NCI-H2107 treated with DMSO at 0.1 percent for 48 hours (cell line): ENCODE data around the gene KLHL22.
"Not testable (repeated sequence)": the region's sequence is repeated elsewhere in the genome, so short reads cannot be mapped to it uniquely, and the experiment has no call there.

ENCODE experiments used
- DNase-seq: peaks from one replicate; lab custom pipeline; 2025; ENCODE audit not compliant: unreplicated experiment; lab: John Stamatoyannopoulos, UW

Gene KLHL22

GRCh38 chr22:20503816-20504215 lies 8.2 kb upstream of the KLHL22 start:
- DNase-seq, result no peak

GRCh38 chr22:20499769-20500168 lies 4.2 kb upstream of the KLHL22 start:
- no peak for DNase-seq

GRCh38 chr22:20498913-20499312 lies 3.3 kb upstream of the KLHL22 start:
- DNase-seq, result no peak

GRCh38 chr22:20497426-20497825 lies 1.8 kb upstream of the KLHL22 start:
- no peak for DNase-seq

- DNase-seq, result peak; percentile 60
These were observed 476 bp upstream of the KLHL22 start for GRCh38 chr22:20495861-20496681.

GRCh38 chr22:20491346-20491745 lies 4.2 kb downstream of the KLHL22 start:
- no peak for DNase-seq

- no peak for DNase-seq
These were observed 4.7 kb downstream of the KLHL22 start for GRCh38 chr22:20490941-20491307.

GRCh38 chr22:20490183-20490940 lies 5.2 kb downstream of the KLHL22 start:
- no peak for DNase-seq

GRCh38 chr22:20488946-20489345 lies 6.6 kb downstream of the KLHL22 start:
- DNase-seq, result no peak

- DNase-seq, result no peak
These were observed 7.9 kb downstream of the KLHL22 start for GRCh38 chr22:20487715-20488114.

- DNase-seq, result no peak
These were observed 9.4 kb downstream of the KLHL22 start for GRCh38 chr22:20486229-20486628.

GRCh38 chr22:20484948-20485683 lies 10.5 kb downstream of the KLHL22 start:
- no peak for DNase-seq

- no peak for DNase-seq
These were observed 11.8 kb downstream of the KLHL22 start for GRCh38 chr22:20483771-20484170.

- not testable (repeated sequence) for DNase-seq
These were observed 12.5 kb downstream of the KLHL22 start for GRCh38 chr22:20483143-20483506.

- DNase-seq, result no peak
These were observed 15.9 kb downstream of the KLHL22 start for GRCh38 chr22:20479612-20480196.

GRCh38 chr22:20478059-20478458 lies 17.5 kb downstream of the KLHL22 start:
- DNase-seq, result not testable (repeated sequence)

GRCh38 chr22:20475569-20475968 lies 20.0 kb downstream of the KLHL22 start:
- not testable (repeated sequence) for DNase-seq

- no peak for DNase-seq
These were observed 20.5 kb downstream of the KLHL22 start for GRCh38 chr22:20475115-20475436.

GRCh38 chr22:20472629-20473442 lies 22.8 kb downstream of the KLHL22 start:
- DNase-seq, result no peak

GRCh38 chr22:20471126-20471833 lies 24.3 kb downstream of the KLHL22 start:
- no peak for DNase-seq
